K562 (cell line): ENCODE data around the gene PHOSPHO1. TPM values are rescaled to one million over a fixed set of nuclear protein-coding genes. Genes with fewer than 3 reads are reported as not detected.
A peak's percentile ranks its signal among the peaks of the same experiment; 100 is the strongest.

Source experiments
- ADNP ChIP-seq: fragments of 200-800 bp; sonication (Bioruptor generic); IDR thresholded peaks from 2 replicates; pipeline ENCODE4 v1.6.1; 2016; ENCODE audit warnings: missing genetic modification characterization, missing compliant biosample characterization
- ARID1B ChIP-seq: fragments of 450-650 bp; IDR thresholded peaks from 2 replicates; pipeline ENCODE4 v1.6.1; 2016; ENCODE audit warnings: antibody characterized with exemption, mild to moderate bottlenecking, inconsistent platforms
- ARNT ChIP-seq, 2 experiments: fragments of 450-650 bp; IDR thresholded peaks; 2 replicates each; pipeline ENCODE4 v1.6.1; 2016; ENCODE audit warnings: mild to moderate bottlenecking in 1 of 2
- BMI1 ChIP-seq: fragments of 150-350 bp; IDR thresholded peaks from 2 replicates; pipeline ENCODE4 v1.6.1; 2014; ENCODE audit warnings: low read length
- C11orf30 ChIP-seq: fragments of 450-650 bp; IDR thresholded peaks from 2 replicates; pipeline ENCODE4 v1.6.1; 2016; ENCODE audit warnings: low read depth, mild to moderate bottlenecking
- CBFA2T2 ChIP-seq: fragments of 450-650 bp; conservative IDR thresholded peaks from 2 replicates; pipeline ENCODE4 v1.6.1; 2017; ENCODE audit warnings: mild to moderate bottlenecking
- CBX8 ChIP-seq: fragments of 200-600 bp; sonication (generic); IDR thresholded peaks from 2 replicates; pipeline ENCODE4 v1.6.1; 2012; ENCODE audit warnings: borderline replicate concordance, mixed run types, low read depth, mild to moderate bottlenecking, moderate library complexity, mixed read lengths, low read length, control low read depth, inconsistent platforms; ENCODE audit not compliant: poor library complexity, severe bottlenecking; ENCODE audit errors: extremely low read depth
- CTBP1 ChIP-seq: fragments of 450-650 bp; IDR thresholded peaks from 2 replicates; pipeline ENCODE4 v1.6.1; 2016; ENCODE audit warnings: borderline replicate concordance
- DMBX1 ChIP-seq: fragments of 250-450 bp; sonication (Bioruptor Pico); IDR thresholded peaks from 2 replicates; pipeline ENCODE4 v1.8.0; 2022; ENCODE audit warnings: inconsistent platforms, mild to moderate bottlenecking, moderate library complexity, borderline replicate concordance
- FOSL1 ChIP-seq: fragments of 200-800 bp; sonication (Bioruptor generic); conservative IDR thresholded peaks from 2 replicates; pipeline ENCODE4 v1.6.1; 2016; ENCODE audit warnings: missing genetic modification characterization, missing compliant biosample characterization
- HDAC1 ChIP-seq, 2 experiments: fragments of 450-650 bp; IDR thresholded peaks; 2 replicates each; pipeline ENCODE4 v1.6.1; 2016 to 2017; ENCODE audit warnings: inconsistent platforms in 1 of 2, mild to moderate bottlenecking in 1 of 2, moderate library complexity in 1 of 2
- HDAC2 ChIP-seq: fragments of 450-650 bp; IDR thresholded peaks from 2 replicates; pipeline ENCODE4 v1.6.1; 2016; ENCODE audit warnings: mild to moderate bottlenecking
- HDGF ChIP-seq: fragments of 450-650 bp; IDR thresholded peaks from 2 replicates; pipeline ENCODE4 v1.6.1; 2016
- IRF9 ChIP-seq: fragments of 450-650 bp; IDR thresholded peaks from 2 replicates; pipeline ENCODE4 v1.6.1; 2016; ENCODE audit warnings: missing biosample characterization, missing genetic modification characterization
- JUN ChIP-seq, 2 experiments: sonication (generic) in 1 of 2; formaldehyde crosslinking in 1 of 2; IDR thresholded peaks; 2 replicates each; pipeline versions ENCODE4 v1.6.1 to v1.8.0; 2012 to 2022; ENCODE audit warnings: borderline replicate concordance in 2 of 2, mild to moderate bottlenecking in 2 of 2, improper control_type of control experiment in 1 of 2, low read depth in 1 of 2, low read length in 1 of 2, missing genetic modification reagents in 1 of 2
- L3MBTL2 ChIP-seq: fragments of 450-650 bp; IDR thresholded peaks from 2 replicates; pipeline ENCODE4 v1.6.1; 2016; ENCODE audit warnings: mild to moderate bottlenecking, moderate library complexity
- NFE2L1 ChIP-seq: fragments of 450-650 bp; IDR thresholded peaks from 2 replicates; pipeline ENCODE4 v1.6.1; 2016; ENCODE audit warnings: missing genetic modification characterization, low read depth, mild to moderate bottlenecking, missing compliant biosample characterization, moderate library complexity, borderline replicate concordance
- SIX5 ChIP-seq, 2 experiments: IDR thresholded peaks; 2 replicates each; pipeline ENCODE4 v1.6.1; 2011; ENCODE audit warnings: low read length in 2 of 2, borderline replicate concordance in 1 of 2, low read depth in 1 of 2, mild to moderate bottlenecking in 1 of 2, moderate library complexity in 1 of 2; ENCODE audit not compliant: insufficient read depth in 1 of 2
- SPI1 ChIP-seq: IDR thresholded peaks from 2 replicates; pipeline ENCODE4 v1.6.1; 2011; ENCODE audit warnings: low read depth, low read length, control low read depth, borderline replicate concordance
- TRIM24 ChIP-seq, 2 experiments: fragments of 450-650 bp; IDR thresholded peaks; 2 replicates each; pipeline ENCODE4 v1.6.1; 2016
- polyA plus RNA-seq, 8 experiments: library from polyadenylated mRNA; depleted of rRNA in 4 of 8; stranded (reverse) in 5 of 8; unstranded in 3 of 8; fragments of >200 nt; fragmentation: Nextera tagmentation in 2 of 8; fragmentation: Illumina TruSeq in 1 of 8; extraction: Ambion mirVana in 2 of 8; extraction: Trizol in 1 of 8; gene quantifications; 2 replicates each; pipeline versions ENCODE4 v1.2.1 to v1.2.3, GENCODE V29; 2011 to 2014; ENCODE audit warnings: inconsistent platforms in 1 of 8, missing spikeins in 1 of 8
- total RNA-seq, 7 experiments: library from RNA; depleted of rRNA in 6 of 7; stranded (reverse); fragments of >200 nt in 6 of 7; fragmentation: Illumina TruSeq in 2 of 7; extraction: Trizol in 2 of 7; gene quantifications; 2 replicates each; pipeline versions ENCODE4 v1.2.1 to v1.2.3, GENCODE V29; 2011 to 2021; ENCODE audit warnings: low replicate concordance in 1 of 7
- TF ChIP-seq, protein P1 (sequence below): fragments of 150-350 bp; IDR thresholded peaks from 2 replicates; pipeline ENCODE4 v1.6.1; 2014; ENCODE audit warnings: low read depth, mild to moderate bottlenecking, low read length, borderline replicate concordance
- TF ChIP-seq, protein P2 (sequence below): fragments of 450-650 bp; IDR thresholded peaks from 2 replicates; pipeline ENCODE4 v1.6.1; 2016; ENCODE audit warnings: antibody characterized with exemption
- TF ChIP-seq, protein P3 (sequence below): fragments of 250-450 bp; sonication (Bioruptor Pico); IDR thresholded peaks from 2 replicates; pipeline ENCODE4 v1.9.0; 2021; ENCODE audit warnings: mild to moderate bottlenecking

The PHOSPHO1 gene
- total and polyA plus RNA-seq, 9 of the 15 experiments (the other 6 are each of a cell fraction or from before 2014, with no cell fraction given) = 0.06 to 0.07 TPM; not detected in 7

- no peak for TF ChIP-seq ARNT (IDR thresholded peaks at IDR 0.05)
- no peak for TF ChIP-seq DMBX1 (CRISPR knock-in tag)
- peak; percentile 56; the same call in 1 of the 2 replicates for TF ChIP-seq JUN (IDR thresholded peaks at IDR 0.05; ENCODE audit: borderline replicate concordance, low read depth, low read length)
- TF ChIP-seq JUN (CRISPR knock-in tag; IDR thresholded peaks at IDR 0.05; ENCODE audit: borderline replicate concordance) = no peak
- peak; percentile 28; the same call in 1 of the 2 replicates for TF ChIP-seq BMI1
- peak; percentile 70 for TF ChIP-seq ARID1B
- TF ChIP-seq CBFA2T2 = no peak
- TF ChIP-seq CBX8 = no peak
- no peak for TF ChIP-seq ADNP (tag)
- peak; percentile 100 for TF ChIP-seq CTBP1
- peak; percentile 75 to 89; a peak in 3 of 4 replicates for TF ChIP-seq TRIM24 (IDR thresholded peaks at IDR 0.05)
- peak; percentile 72 for TF ChIP-seq FOSL1 (tag)
- no peak for TF ChIP-seq SIX5 (IDR thresholded peaks at IDR 0.05; ENCODE audit: borderline replicate concordance in 1 of 2, insufficient read depth in 1 of 2, low read depth in 1 of 2, low read length in 2 of 2)
- peak; percentile 43; the same call in 1 of the 2 replicates for TF ChIP-seq IRF9
- peak; percentile 97 for TF ChIP-seq C11orf30
- TF ChIP-seq HDGF = no peak
- TF ChIP-seq SPI1 = 0 out of 2 replicates have a peak, but pooled peaks have one; percentile 27
- TF ChIP-seq, protein P1, sequence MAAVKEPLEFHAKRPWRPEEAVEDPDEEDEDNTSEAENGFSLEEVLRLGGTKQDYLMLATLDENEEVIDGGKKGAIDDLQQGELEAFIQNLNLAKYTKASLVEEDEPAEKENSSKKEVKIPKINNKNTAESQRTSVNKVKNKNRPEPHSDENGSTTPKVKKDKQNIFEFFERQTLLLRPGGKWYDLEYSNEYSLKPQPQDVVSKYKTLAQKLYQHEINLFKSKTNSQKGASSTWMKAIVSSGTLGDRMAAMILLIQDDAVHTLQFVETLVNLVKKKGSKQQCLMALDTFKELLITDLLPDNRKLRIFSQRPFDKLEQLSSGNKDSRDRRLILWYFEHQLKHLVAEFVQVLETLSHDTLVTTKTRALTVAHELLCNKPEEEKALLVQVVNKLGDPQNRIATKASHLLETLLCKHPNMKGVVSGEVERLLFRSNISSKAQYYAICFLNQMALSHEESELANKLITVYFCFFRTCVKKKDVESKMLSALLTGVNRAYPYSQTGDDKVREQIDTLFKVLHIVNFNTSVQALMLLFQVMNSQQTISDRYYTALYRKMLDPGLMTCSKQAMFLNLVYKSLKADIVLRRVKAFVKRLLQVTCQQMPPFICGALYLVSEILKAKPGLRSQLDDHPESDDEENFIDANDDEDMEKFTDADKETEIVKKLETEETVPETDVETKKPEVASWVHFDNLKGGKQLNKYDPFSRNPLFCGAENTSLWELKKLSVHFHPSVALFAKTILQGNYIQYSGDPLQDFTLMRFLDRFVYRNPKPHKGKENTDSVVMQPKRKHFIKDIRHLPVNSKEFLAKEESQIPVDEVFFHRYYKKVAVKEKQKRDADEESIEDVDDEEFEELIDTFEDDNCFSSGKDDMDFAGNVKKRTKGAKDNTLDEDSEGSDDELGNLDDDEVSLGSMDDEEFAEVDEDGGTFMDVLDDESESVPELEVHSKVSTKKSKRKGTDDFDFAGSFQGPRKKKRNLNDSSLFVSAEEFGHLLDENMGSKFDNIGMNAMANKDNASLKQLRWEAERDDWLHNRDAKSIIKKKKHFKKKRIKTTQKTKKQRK = no peak
- peak; percentile 91 for TF ChIP-seq HDAC2
- peak; percentile 72; the same call in 1 of the 2 replicates for TF ChIP-seq NFE2L1
- TF ChIP-seq, protein P2, sequence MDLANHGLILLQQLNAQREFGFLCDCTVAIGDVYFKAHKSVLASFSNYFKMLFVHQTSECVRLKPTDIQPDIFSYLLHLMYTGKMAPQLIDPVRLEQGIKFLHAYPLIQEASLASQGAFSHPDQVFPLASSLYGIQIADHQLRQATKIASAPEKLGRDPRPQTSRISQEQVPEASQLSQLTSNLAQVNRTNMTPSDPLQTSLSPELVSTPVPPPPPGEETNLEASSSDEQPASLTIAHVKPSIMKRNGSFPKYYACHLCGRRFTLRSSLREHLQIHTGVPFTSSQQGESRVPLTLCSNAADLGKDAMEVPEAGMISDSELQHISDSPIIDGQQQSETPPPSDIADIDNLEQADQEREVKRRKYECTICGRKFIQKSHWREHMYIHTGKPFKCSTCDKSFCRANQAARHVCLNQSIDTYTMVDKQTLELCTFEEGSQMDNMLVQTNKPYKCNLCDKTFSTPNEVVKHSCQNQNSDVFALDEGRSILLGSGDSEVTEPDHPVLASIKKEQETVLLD = no peak
- peak in 1 of 2 experiments; percentile 56; a peak in 2 of 4 replicates for TF ChIP-seq HDAC1 (IDR thresholded peaks at IDR 0.05)
- TF ChIP-seq, protein P3, sequence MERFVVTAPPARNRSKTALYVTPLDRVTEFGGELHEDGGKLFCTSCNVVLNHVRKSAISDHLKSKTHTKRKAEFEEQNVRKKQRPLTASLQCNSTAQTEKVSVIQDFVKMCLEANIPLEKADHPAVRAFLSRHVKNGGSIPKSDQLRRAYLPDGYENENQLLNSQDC = no peak
- TF ChIP-seq L3MBTL2 = 0 out of 2 replicates have a peak, but pooled peaks have one; percentile 14
Observed at GRCh38 chr17:49252148-49252695, 21.6 kb upstream of the PHOSPHO1 start (continued).
